Muscle of leg (tissue), 11 donors: ENCODE results near the gene SRRM4. TPM values are rescaled to one million over a fixed set of nuclear protein-coding genes. Genes with fewer than 3 reads are reported as not detected.
A peak's percentile ranks its signal among the peaks of the same experiment; 100 is the strongest.

Experiments
- DNase-seq: peaks from one replicate; pipeline ENCODE4 v3.0.0; 2013
- H3K27ac ChIP-seq: one replicate; pipeline ENCODE4 v1.5.1; 2013; ENCODE audit warnings: mild to moderate bottlenecking, low read length, control low read depth
- H3K27me3 ChIP-seq: one replicate; pipeline ENCODE4 v1.6.1; 2013; ENCODE audit warnings: low read length; ENCODE audit not compliant: control insufficient read depth, insufficient read depth
- H3K36me3 ChIP-seq: one replicate; pipeline ENCODE4 v1.6.1; 2013; ENCODE audit warnings: low read length; ENCODE audit not compliant: control insufficient read depth, insufficient read depth
- H3K4me1 ChIP-seq: one replicate; pipeline ENCODE4 v1.6.1; 2013; ENCODE audit warnings: low read length; ENCODE audit not compliant: control insufficient read depth, insufficient read depth
- H3K4me3 ChIP-seq: one replicate; pipeline ENCODE4 v1.5.1; 2013; ENCODE audit warnings: low read length, control low read depth
- H3K9me3 ChIP-seq: replicated peaks from 2 replicates; pipeline ENCODE4 v1.6.1; 2013; ENCODE audit warnings: low read depth, low read length; ENCODE audit not compliant: control insufficient read depth
- WGBS: methylation state at CpG from one replicate; pipeline ENCODE4 v1.1.5; 2013; ENCODE audit warnings: missing lambda C conversion rate; ENCODE audit not compliant: insufficient coverage; 5-methylcytosine and 5-hydroxymethylcytosine counted together
- polyA plus RNA-seq, 8 donors: library from polyadenylated mRNA; unstranded; fragments of 120-200 nt; gene quantifications; one replicate each; pipeline versions ENCODE4 v1.2.1 to v1.2.3, GENCODE V29; 2013; ENCODE audit warnings: inconsistent platforms in 1 of 8, low replicate concordance in 1 of 8; ENCODE audit not compliant: insufficient read length in 8 of 8, insufficient read depth in 1 of 8
- total RNA-seq: library from RNA; stranded (reverse); fragments of 120-200 nt; gene quantifications from one replicate; pipeline ENCODE4 v1.2.4, GENCODE V29; 2013

The SRRM4 gene
- total and polyA plus RNA-seq, 9 donors = 0.13 to 0.44 (median 0.21) TPM

GRCh38 chr12:119207063-119207560, 225.8 kb downstream of the SRRM4 start:
- H3K27ac ChIP-seq = no peak overlapping the region
- no peak for DNase-seq
- no peaks in the 10 kb centered on the region for H3K27me3 ChIP-seq
- 60% methylated on average over 1 of the region's 2 CpGs for WGBS
- H3K9me3 ChIP-seq = no peaks in the 10 kb centered on the region
- peaks cover 54% of the 10 kb centered on the region for H3K4me1 ChIP-seq
- H3K36me3 ChIP-seq = no peaks in the 10 kb centered on the region
- H3K4me3 ChIP-seq = no peak overlapping the region

- Histone ChIP-seq H3K4me1 (peaks cover 41% of the 10 kb centered on the region), H3K27me3 (no peaks in the 10 kb centered on the region), H3K27ac (peak overlapping the region; percentile 82), H3K4me3 (no peak overlapping the region), H3K9me3 (no peaks in the 10 kb centered on the region), H3K36me3 (no peaks in the 10 kb centered on the region)
- 9% methylated on average over 6 of the region's 6 CpGs for WGBS
- peak; percentile 93 for DNase-seq
These were observed 227.3 kb downstream of the SRRM4 start for GRCh38 chr12:119208626-119209061.

- Histone ChIP-seq H3K27ac (no peak overlapping the region), H3K4me3 (no peak overlapping the region), H3K36me3 (no peaks in the 10 kb centered on the region), H3K27me3 (no peaks in the 10 kb centered on the region), H3K4me1 (peaks cover 22% of the 10 kb centered on the region), H3K9me3 (no peaks in the 10 kb centered on the region)
- DNase-seq = no peak
- WGBS = 78% methylated on average over 6 of the region's 13 CpGs
These were observed 230.5 kb downstream of the SRRM4 start for GRCh38 chr12:119211884-119212283.

Other genes starting within 250 kb of the SRRM4 start
- 125 TPM for gene HSPB8, start 197.4 kb downstream of the SRRM4 start, total RNA-seq
- gene HSPB8, start 197.4 kb downstream of the SRRM4 start, polyA plus RNA-seq = 100 to 1,000 TPM; 161 to 221 (median 189) TPM